HG03159 (cell line): ENCODE measurements around the gene GMDS.
"Not testable (repeated sequence)": the region's sequence is repeated elsewhere in the genome, so short reads cannot be mapped to it uniquely, and the experiment has no call there.

Experiments
- ATAC-seq: cut with Tn5 transposase; IDR thresholded peaks from one replicate; pipeline ENCODE4 v1.9.1; 2021; ENCODE audit warnings: mild to moderate bottlenecking, moderate library complexity; ENCODE audit not compliant: unreplicated experiment

GMDS gene

GRCh38 chr6:1672379-1672778 lies 573.0 kb downstream of the GMDS start:
- no peak for ATAC-seq

GRCh38 chr6:1670711-1671462 lies 574.5 kb downstream of the GMDS start:
- ATAC-seq = no peak

- no peak for ATAC-seq
Measured at GRCh38 chr6:1669996-1670395, 575.4 kb downstream of the GMDS start.

- not testable (repeated sequence) for ATAC-seq
Measured at GRCh38 chr6:1668456-1668855, 576.9 kb downstream of the GMDS start.

GRCh38 chr6:1667805-1668175 lies 577.6 kb downstream of the GMDS start:
- no peak for ATAC-seq

- ATAC-seq = no peak
Measured at GRCh38 chr6:1667012-1667804, 578.2 kb downstream of the GMDS start.

- ATAC-seq = peak; percentile 99
Measured at GRCh38 chr6:1665214-1665613, 580.2 kb downstream of the GMDS start.

- no peak for ATAC-seq
Measured at GRCh38 chr6:1664329-1664728, 581.1 kb downstream of the GMDS start.

- ATAC-seq = no peak
Measured at GRCh38 chr6:1663511-1663910, 581.9 kb downstream of the GMDS start.

- no peak for ATAC-seq
Measured at GRCh38 chr6:1662534-1662933, 582.9 kb downstream of the GMDS start.

GRCh38 chr6:1659816-1660215 lies 585.6 kb downstream of the GMDS start:
- ATAC-seq = no peak

- ATAC-seq = no peak
Measured at GRCh38 chr6:1658212-1659005, 587.0 kb downstream of the GMDS start.

GRCh38 chr6:1657771-1658165 lies 587.6 kb downstream of the GMDS start:
- no peak for ATAC-seq

GRCh38 chr6:1657116-1657770 lies 588.2 kb downstream of the GMDS start:
- ATAC-seq = no peak

- ATAC-seq = no peak
Measured at GRCh38 chr6:1654054-1654453, 591.4 kb downstream of the GMDS start.

- ATAC-seq = no peak
Measured at GRCh38 chr6:1652842-1653241, 592.6 kb downstream of the GMDS start.

GRCh38 chr6:1651362-1651761 lies 594.0 kb downstream of the GMDS start:
- no peak for ATAC-seq

- ATAC-seq = no peak
Measured at GRCh38 chr6:1645466-1646185, 599.8 kb downstream of the GMDS start.

- no peak for ATAC-seq
Measured at GRCh38 chr6:1644516-1645060, 600.8 kb downstream of the GMDS start.

- ATAC-seq = no peak
Measured at GRCh38 chr6:1643830-1644445, 601.5 kb downstream of the GMDS start.
